GM19239 (cell line): ENCODE measurements around the gene DEDD.
"Not testable (repeated sequence)": the region's sequence is repeated elsewhere in the genome, so short reads cannot be mapped to it uniquely, and the experiment has no call there.

Experiments used
- DNase-seq: peaks from one replicate; pipeline ENCODE4 v3.0.0; 2011; ENCODE audit warnings: low spot score; ENCODE audit not compliant: insufficient read length
- FAIRE-seq: peaks from 2 replicates; lab custom pipeline; 2011; peaks lifted over from hg19 to GRCh38; lab: Jason Lieb, UNC

The DEDD gene

DNA sequence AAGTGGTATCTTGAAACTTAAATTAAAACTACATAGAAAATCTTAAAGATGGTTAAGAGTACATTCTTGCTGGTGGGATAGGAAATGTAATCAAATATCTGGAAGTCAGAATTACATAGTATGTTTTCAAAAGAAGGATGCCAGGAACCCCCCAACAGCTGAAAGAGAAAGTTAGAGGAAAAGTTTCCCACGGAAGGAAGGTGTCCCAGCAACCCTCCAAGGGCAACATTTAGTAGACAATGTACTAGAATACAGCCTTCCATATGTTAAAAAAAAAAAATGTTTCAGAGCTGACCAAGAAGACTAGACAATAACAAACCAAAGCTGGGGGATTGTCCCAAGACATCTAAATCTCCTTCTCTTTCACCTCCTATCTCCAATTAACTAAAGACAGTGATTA is 2.2 kb downstream of the DEDD start:
- FAIRE-seq: no peak
- DNase-seq: no peak

DNA sequence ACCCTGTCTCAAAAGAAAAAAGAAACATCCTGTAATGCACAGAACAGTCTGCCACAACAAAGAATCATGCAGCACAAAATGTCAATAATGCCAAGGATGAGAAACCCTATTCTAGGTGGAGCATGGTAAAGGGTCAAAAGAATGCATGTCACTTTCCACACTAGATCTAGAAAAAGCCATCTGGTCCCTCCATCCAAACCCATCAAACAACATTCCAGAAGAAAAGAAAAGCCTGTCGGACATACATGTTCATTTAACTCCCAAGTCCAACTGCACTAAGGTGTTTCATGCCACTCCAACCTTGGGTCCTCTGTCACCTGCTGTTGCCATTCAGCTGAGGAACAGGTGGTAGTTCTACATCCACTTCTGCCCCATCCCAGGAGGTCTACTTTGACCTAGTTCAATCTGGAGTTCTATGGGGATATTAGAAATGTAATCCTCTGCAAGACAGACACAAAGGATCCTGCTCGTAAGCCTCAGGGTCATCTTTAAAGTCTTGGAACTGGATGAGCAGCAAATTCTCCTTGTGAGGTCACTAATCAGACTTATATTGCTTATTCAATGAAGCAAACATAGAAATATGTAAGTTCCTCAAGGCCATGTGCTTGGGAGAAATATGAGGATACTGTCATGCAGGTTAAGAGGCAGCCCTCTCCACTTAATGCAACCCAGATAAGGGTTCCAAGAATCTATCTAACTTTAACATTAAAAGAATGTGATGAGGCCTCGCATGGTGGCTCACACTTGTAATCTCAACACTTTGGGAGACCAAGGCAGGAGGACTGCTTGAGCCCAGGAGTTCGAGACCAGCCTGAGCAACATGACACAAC is 3.7 kb downstream of the DEDD start:
- FAIRE-seq (no peak), DNase-seq (no peak)

DNA sequence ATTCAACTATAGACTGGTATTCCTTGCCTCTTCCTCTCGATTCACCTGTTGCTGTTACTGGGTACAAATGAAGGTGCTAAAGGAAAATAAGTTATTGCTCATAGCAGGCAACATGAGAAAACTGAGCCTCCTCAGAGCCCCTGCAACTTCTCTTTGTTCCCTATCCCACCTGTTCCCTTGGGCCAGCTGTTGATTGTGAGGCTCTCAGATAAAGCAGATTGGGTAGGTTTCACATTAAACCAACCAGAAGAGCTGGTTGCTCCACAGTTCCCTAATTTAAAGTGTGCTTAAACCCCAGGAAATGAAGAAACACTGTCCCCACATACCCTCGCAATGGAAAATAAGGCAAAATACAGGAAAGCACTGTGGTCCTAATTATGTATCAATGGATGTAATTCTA is 4.8 kb downstream of the DEDD start:
- FAIRE-seq (no peak), DNase-seq (no peak)

DNA sequence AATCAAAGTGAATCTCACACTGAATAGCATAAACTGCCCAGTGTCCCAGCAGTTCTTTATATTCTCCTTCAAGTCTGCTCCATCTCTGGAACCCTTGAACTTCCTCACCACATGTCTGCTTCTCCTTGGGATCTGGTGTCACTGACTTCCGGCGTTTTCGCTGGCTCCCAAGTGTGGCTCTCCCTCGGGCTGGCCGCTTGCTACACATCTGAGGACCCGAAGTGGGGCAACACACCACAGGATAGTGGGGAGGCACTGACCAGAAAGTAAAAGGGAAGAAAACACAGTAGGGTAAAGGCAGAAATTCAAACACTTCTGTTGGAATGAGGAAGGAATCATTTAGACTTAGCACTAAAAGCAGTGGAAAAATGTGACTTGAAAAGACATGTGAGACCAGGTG is 9.5 kb downstream of the DEDD start:
- FAIRE-seq (no peak), DNase-seq (no peak)

DNA sequence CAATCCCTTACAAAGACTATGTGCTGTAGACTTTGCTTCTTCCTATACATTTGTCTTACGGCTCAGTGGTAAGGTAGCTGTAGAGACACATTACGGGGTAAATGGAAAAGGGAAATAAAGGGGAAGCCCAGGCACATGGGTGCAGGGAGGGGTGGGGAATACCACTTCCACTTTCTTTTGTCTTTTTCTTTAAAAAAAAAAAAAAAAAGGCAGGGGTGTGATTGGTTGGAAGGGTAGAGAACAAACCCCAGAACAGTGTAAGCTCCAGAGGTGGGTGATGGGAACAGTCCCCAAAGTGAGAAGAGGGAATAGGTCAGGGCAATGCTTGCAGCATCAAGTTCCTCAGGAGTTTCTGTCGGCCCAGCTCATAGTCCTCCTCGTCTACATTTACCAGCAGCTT is 10.6 kb downstream of the DEDD start:
- FAIRE-seq: no peak
- DNase-seq: no peak

DNA sequence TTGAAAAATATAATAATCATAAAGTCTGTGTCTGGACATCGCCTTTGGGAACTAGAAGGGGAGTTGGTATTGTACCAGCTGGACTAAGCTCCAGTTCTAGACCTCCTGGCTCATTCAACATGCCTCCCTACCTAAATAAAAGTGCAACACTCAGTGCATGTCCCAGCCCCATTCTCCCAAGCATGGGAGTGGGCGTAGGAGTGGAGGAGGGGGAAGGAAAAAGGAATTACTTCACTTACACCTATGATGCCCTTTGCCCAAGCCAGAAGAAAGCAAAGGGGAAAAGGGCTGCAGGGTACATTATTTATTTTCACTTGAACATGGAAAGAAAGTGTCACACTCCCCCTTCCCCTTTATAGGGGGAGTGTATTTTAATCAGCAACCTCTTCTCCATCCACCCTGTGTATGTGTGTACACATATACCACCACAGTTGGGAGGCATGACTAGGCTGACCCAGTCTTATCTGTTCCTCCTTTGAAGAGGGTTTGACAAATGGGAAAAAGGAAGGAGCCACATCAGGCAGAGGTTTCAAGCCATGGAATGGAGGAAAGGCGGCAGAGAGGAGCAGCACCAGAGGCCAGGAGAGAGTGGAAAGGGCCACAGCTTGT is 11.3 kb downstream of the DEDD start:
- FAIRE-seq (no peak), DNase-seq (no peak)

DNA sequence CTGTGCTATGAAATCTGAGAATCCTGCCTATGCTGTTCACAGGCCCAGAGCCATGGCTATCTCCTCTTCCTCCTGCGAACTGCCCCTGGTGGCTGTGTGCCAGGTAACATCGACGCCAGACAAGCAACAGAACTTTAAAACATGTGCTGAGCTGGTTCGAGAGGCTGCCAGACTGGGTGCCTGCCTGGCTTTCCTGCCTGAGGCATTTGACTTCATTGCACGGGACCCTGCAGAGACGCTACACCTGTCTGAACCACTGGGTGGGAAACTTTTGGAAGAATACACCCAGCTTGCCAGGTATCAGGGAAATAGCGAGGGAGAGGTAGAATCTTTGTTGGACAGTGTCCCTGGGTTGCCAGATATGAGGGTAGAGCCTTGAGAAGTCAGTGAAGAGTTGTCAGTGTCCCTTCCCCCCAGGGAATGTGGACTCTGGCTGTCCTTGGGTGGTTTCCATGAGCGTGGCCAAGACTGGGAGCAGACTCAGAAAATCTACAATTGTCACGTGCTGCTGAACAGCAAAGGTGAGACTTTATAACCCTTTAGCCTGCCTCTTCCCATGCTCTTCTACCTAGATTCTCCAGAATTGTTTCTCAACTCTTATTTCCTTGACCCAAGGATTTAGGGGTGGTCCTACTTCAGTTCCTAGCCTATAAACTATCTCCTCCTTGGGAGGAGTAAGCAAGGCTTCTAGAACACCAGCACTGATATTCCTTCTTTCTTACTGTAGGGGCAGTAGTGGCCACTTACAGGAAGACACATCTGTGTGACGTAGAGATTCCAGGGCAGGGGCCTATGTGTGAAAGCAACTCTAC is 13.2 kb downstream of the DEDD start:
- DNase-seq (no peak), FAIRE-seq (peak; percentile 87)

DNA sequence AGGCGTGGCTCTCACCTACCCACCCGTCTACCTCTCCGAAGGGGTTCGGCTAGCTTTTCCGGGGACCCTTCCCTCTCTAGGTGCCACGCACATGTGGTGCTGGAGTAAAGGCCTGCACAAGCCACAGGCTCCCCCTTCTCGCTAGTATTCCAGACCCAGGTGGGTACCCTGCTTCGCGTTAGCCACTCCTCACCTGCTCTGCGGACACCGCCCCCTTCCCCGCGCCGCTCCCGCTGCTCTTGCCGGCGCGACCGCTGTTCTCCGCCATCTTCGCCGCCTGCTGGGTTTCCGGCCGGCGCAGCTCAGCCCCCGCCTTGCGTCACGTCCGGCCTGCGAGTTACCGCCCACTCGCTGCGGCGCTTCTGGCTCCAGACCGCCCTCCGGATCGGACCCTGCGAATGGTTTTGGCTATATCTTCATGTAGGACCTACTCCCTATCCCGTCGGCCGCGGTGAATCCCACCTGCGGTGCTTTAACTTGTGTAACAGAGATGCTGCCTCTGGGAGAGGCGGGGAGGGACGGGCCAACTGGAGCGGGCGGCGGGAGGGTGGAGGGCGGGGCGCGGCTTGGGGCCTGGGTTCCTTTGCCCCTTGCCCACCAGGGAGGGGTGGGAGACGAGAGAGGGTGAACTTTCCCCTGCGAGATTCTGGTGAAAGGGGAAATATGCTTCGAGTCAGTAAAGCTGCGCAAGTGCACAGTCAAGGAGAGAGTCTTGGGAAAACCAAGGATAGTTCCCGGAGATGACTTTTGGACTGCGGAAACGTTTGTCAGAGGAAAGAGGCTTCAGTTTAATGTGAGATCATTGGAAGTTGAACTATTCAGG is 14.5 kb downstream of the DEDD start, which contains the start of the genes NIT1 and PFDN2:
Gene NIT1, plus strand, starts transcription at position 347 of the 823 bp plus-strand sequence. Its CDS starts 72 bp downstream, at position 419.
Gene PFDN2, minus strand, starts transcription at position 279 of the 823 bp plus-strand sequence. Its CDS starts 11 bp downstream, at position 268.
- FAIRE-seq (peak; percentile 96), DNase-seq (peak; percentile 85)

DNA sequence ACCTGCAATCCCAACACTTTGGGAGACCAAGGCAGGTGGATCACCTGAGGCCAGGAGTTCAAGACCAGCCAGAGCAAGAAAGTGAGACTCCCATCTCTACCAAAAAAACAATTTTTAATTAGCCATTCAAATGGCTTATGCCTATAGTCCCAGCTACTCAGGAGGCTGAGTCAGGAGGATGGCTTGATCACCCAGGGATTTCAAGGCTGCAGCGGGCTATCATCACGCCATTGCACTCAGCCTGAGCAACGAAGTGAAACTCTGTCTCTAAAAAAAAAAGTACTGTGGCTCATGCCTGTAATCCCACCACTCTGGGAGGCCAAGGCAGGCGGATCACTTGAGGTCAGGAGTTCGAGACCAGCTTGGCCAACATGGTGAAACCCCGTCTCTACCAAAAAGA is 16.5 kb downstream of the DEDD start:
- not testable (repeated sequence) for FAIRE-seq, DNase-seq

DNA sequence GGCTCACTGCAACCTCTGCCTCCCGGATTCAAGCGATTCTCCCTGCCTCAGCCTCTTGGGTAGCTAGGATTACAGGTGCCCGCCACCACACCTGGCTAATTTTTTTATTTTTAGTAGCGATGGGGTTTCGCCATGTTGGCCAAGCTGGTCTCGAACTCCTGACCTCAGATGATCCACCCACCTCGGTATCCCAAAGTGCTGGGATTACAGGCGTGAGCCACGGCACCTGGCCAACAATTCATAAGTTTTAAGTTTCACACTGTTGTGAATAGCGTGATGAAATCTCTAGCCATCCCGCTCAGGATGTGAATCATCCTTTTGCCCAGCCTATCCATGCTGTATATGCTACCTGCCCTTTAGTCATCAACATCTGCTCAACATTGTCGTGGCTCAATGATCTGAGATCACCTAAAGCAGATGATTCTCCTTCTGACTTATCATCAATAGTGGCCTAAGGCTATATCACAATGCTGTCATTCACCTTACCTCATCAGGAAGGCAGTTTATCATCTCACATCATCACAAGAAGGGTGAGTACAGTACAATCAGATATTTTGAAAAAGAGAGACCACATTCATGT is 17.2 kb downstream of the DEDD start:
- no peak for DNase-seq
- no peak for FAIRE-seq

DNA sequence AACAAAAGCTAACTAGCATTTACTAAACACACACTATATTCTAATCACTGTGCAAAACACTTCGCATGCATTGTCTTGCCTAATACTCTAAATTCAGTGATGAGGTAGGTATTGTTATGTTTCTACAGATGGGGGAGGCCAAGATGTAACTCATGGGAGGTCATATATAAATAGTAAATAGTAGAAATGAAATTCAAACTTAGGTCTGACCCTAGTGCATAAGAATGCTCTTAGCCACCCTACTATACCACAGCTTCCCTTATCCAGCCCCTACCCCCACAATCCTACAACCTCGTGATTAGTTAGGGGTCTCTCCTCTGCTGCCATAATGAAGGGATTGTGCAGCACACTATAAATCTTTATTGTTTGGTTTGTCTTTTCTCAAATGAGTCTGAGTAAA is 17.9 kb downstream of the DEDD start:
- FAIRE-seq (no peak), DNase-seq (no peak)

DNA sequence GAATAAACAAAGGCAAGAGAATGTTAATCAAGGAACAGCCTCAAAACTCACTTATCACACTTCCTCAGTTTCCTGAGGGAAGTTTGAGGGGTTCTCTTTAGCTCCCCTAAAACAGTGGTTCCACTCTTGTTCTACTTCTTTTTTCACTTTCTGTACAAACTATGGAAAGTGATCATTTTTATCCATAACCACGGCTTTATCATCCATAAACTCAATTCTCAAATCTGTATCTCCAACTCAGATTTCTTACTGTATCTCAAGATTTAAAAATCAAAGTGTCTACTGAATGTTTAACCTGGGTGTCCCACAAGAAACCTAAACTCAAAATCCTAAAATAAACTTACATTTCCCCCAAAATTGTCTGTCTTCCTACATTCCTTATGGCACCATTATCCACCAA is 18.6 kb downstream of the DEDD start:
- no peak for FAIRE-seq

DNA sequence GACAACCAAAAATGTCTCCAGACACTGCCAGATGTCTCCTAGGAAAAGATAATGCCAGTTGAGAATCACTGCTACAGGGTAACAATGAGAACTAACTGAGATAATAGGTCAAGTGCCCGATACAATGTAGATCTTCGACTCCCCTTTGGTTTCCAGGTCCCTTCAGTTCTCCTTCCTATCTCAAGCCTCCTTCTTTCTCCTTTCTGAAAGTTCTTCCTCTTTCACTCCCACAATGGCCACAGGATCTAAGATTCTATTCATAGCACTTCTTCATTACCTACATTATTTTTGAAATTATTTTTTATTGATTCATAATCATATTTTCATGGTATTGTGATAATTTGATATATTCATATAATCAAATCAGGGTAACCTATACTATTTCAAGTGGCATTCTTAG is 20.9 kb downstream of the DEDD start:
- no peak for DNase-seq
- no peak for FAIRE-seq

More for the DNA sequence above, 18.6 kb downstream of the DEDD start:
- DNase-seq: no peak

DNA sequence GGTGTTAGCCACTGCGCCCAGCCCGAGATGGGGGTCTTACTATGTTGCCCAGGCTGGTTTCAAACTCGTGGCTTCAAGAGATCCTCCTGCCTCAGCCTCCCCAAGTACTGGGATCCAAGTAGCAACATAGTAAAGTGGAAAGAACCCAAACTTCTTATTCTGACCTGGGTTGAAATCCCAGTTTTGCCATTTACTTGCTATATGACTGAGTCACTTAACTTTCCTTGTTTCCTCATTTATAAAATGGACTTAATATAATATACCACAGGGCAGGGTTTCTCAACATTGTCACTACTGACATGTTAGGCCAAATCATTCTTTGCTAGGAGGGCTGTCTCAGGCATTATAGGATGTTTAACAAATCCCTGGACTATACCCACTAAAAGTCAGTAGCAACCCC is 21.4 kb downstream of the DEDD start:
- no peak for FAIRE-seq
- no peak for DNase-seq

DNA sequence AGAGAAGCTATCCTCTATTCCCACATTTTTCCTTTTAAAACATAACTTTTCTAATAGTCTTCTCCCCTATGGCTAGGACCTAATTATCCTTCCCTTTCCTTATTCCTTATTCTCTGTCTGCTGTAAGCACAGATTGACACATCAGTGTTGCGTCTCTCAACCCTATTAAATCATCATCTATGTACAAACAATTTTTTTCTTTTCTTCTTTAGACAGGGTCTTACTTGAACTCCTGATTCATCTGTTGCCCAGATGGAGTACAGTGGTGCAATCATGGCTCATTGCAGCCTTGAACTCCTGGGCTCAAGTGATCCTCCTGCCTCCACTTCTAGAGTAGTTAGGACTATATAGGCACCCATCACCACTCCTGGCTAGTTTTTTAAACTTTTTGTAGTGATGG is 26.0 kb downstream of the DEDD start:
- no peak for FAIRE-seq
- no peak for DNase-seq

DNA sequence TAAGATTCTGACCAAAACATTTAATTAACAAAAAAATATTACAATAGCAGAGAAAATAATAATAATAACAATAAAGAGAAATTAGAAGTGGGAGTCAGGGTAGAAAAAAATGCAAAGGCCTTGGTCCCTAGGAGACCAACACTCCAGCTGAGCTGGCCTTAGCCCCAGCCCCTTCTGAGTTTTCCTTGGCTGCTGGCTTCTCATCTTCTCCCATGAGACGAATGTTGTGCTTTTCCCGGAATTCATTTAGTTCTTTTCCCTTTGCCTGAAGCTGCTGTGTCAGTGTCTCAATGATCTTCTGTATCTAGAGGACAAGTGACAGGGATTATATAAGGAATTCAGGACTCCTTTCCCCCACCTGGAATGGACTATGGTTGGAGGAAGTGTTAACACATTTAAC is 31.9 kb downstream of the DEDD start:
- DNase-seq (no peak), FAIRE-seq (no peak)

DNA sequence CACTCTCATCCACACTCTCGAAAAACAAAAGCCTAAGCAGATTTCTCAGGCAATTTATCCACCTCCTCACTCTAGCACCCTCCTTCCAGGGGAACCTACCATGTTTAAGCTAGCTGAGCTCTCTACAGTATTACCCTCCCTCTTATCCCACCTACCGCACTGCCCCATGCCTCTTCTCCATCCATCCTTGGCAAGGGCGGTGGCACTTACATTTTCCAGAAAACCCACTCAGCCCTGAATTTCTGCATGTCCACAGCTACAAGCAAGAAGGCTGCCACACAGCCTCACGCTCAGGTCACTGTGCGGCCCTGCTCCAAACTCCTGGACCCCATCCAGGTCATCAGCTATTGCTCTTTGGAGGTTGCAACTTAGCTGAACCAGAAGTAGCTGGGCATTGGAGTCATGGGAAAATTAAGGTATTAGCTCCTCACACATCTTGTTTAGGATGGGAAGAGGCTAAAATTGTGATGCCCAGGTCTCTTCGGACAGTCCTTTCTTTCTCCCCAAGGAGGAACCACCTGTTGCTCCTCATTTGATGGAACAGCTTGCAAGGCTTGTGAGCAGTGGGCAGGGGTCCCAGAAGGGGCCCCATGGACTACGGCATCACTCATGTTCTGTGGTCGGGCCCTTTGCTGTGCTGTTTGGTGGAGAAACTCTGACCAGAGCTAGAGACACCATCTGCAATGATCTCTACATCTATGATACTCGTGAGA is 33.2 kb downstream of the DEDD start:
- no peak for FAIRE-seq

DNA sequence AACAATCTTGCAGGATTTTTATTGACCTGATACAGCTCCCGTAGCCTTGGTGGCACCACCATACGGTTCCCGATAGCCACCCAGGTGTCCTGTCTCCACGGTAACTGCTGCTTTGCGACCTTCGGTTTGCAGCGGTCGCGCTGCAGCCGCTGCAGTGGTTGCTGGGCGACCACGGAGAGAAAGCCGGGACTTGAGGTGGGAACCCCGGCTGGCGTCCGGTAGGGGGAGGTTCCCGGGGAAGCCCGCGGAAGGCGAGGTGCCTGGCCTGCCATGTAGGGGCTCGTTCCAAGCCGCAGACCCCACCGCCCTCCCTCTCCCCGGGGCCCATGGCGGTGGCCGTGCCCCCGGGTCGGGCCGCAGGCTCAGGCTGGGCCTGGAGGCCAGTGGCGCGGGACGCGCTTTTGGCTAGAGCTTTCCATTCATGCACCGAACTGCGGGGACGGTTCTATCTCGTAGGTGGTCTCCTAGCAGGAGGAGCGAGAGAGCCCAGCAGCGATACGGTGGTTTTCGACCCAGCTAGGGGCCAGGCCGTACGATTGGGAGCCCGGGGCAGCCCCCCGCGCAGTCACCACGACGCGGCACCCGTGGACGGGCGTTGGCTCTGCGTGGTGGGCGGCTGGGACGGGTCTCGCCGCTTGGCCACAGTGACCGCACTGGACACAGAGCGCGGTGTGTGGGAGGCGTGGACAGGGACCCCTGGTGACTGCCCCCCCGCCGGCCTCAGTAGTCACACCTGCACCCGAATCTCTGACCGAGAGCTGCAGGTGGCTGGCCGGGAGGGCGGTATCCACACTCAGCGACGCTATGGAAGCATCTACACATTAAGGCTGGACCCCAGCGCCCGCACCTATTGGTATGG is 34.0 kb downstream of the DEDD start, which contains the start of gene KLHDC9:
Gene KLHDC9, plus strand, starts transcription at position 152 of the 859 bp plus-strand sequence. Its CDS starts 175 bp downstream, at position 327.
- FAIRE-seq (peak; percentile 91), DNase-seq (peak; percentile 93)

More for the DNA sequence above, 33.2 kb downstream of the DEDD start:
- DNase-seq: no peak
